IMR-90 (cell line): ENCODE measurements around the gene BHLHE23. TPM values are rescaled to one million over a fixed set of nuclear protein-coding genes. Genes with fewer than 3 reads are reported as not detected.

Experiments used
- ATAC-seq: fragments of 200-7000 bp; cut with Tn5 transposase; 2 replicates; pipeline ENCODE4 v1.9.1; 2020; ENCODE audit warnings: low read depth, mild to moderate bottlenecking, moderate library complexity
- BruUV-seq: library from RNA; stranded (reverse); fragments of 400-500 nt; replicated peaks from 2 replicates; lab custom pipeline; 2021; lab: Mats Ljungman, UMichigan
- CTCF ChIA-PET: fragments of 300-600 bp; formaldehyde crosslinking; extraction: SDS; loops from one replicate; lab custom pipeline; 2021; ENCODE audit warnings: antibody characterized with exemption; lab: Yijun Ruan, JAX
- POLR2A ChIA-PET: fragments of 300-600 bp; sonication (Branson Sonifier 250); formaldehyde crosslinking; loops from one replicate; lab custom pipeline; 2022; ENCODE audit warnings: antibody characterized with exemption; ENCODE audit not compliant: unreplicated experiment; lab: Charles Lee
- DNase-seq: peaks from one replicate; pipeline ENCODE4 v3.0.0; 2013
- H2AFZ ChIP-seq: replicated peaks from 2 replicates; pipeline ENCODE3; 2013; ENCODE audit warnings: low read length, mild to moderate bottlenecking; ENCODE audit not compliant: poor library complexity
- H2AK5ac ChIP-seq: 2 replicates; pipeline ENCODE4 v1.6.1; 2013; ENCODE audit warnings: low read depth, low read length, inconsistent platforms
- H2AK9ac ChIP-seq: replicated peaks from 2 replicates; pipeline ENCODE3; 2013; ENCODE audit warnings: mild to moderate bottlenecking, low read depth, low read length, moderate library complexity; ENCODE audit not compliant: poor library complexity
- H2BK120ac ChIP-seq: 2 replicates; pipeline ENCODE4 v1.6.1; 2013; ENCODE audit warnings: low read depth, low read length, inconsistent platforms
- H2BK15ac ChIP-seq: 3 replicates; pipeline ENCODE4 v1.6.1; 2013; ENCODE audit warnings: low read depth, low read length, inconsistent platforms
- H2BK20ac ChIP-seq: 2 replicates; pipeline ENCODE4 v1.6.1; 2013; ENCODE audit warnings: low read depth, mild to moderate bottlenecking, inconsistent platforms, low read length, moderate library complexity
- H2BK5ac ChIP-seq: 2 replicates; pipeline ENCODE4 v1.6.1; 2013; ENCODE audit warnings: mild to moderate bottlenecking, low read depth, low read length, inconsistent platforms; ENCODE audit not compliant: poor library complexity, severe bottlenecking
- H3K14ac ChIP-seq: replicated peaks from 2 replicates; pipeline ENCODE4 v1.6.1; 2013; ENCODE audit warnings: low read depth, low read length, inconsistent platforms
- H3K18ac ChIP-seq: 2 replicates; pipeline ENCODE4 v1.6.1; 2013; ENCODE audit warnings: low read depth, low read length, control low read depth
- H3K23ac ChIP-seq: 2 replicates; pipeline ENCODE4 v1.6.1; 2013; ENCODE audit warnings: low read depth, low read length, inconsistent platforms
- H3K27ac ChIP-seq: 2 replicates; pipeline ENCODE4 v1.5.1; 2013; ENCODE audit warnings: mild to moderate bottlenecking, control low read depth, low read length; ENCODE audit not compliant: insufficient read depth
- H3K27me3 ChIP-seq: 2 replicates; pipeline ENCODE4 v1.6.1; 2013; ENCODE audit warnings: low read length; ENCODE audit not compliant: control insufficient read depth, insufficient read depth
- H3K36me3 ChIP-seq: 2 replicates; pipeline ENCODE4 v1.6.1; 2013; ENCODE audit warnings: low read length, mixed read lengths; ENCODE audit not compliant: control insufficient read depth, insufficient read depth
- H3K4ac ChIP-seq: 2 replicates; pipeline ENCODE4 v1.6.1; 2013; ENCODE audit warnings: low read depth, low read length, inconsistent platforms
- H3K4me1 ChIP-seq: 2 replicates; pipeline ENCODE4 v1.6.1; 2013; ENCODE audit warnings: low read length, mixed read lengths; ENCODE audit not compliant: control insufficient read depth, insufficient read depth
- H3K4me2 ChIP-seq: 2 replicates; pipeline ENCODE4 v1.6.1; 2013; ENCODE audit warnings: low read depth, mild to moderate bottlenecking, control low read depth, low read length, moderate library complexity
- H3K4me3 ChIP-seq: 2 replicates; pipeline ENCODE4 v1.5.1; 2013; ENCODE audit warnings: low read depth, mild to moderate bottlenecking, control low read depth, low read length, moderate library complexity; ENCODE audit not compliant: insufficient read depth
- H3K56ac ChIP-seq: 2 replicates; pipeline ENCODE4 v1.6.1; 2013; ENCODE audit warnings: low read length, inconsistent platforms; ENCODE audit not compliant: insufficient read depth; ENCODE audit errors: extremely low read depth
- H3K79me1 ChIP-seq, 2 experiments: 2 replicates each; pipeline ENCODE4 v1.6.1; 2013; ENCODE audit warnings: low read length in 2 of 2, inconsistent platforms in 1 of 2, low read depth in 1 of 2
- H3K9ac ChIP-seq: 2 replicates; pipeline ENCODE4 v1.6.1; 2013; ENCODE audit warnings: low read depth, low read length, control low read depth
- H3K9me1 ChIP-seq: 2 replicates; pipeline ENCODE4 v1.6.1; 2013; ENCODE audit warnings: low read length, inconsistent platforms; ENCODE audit not compliant: insufficient read depth
- H3K9me3 ChIP-seq: 2 replicates; pipeline ENCODE4 v1.6.1; 2013; ENCODE audit warnings: low read length; ENCODE audit not compliant: control insufficient read depth, insufficient read depth
- H4K20me1 ChIP-seq: 2 replicates; pipeline ENCODE4 v1.6.1; 2013; ENCODE audit warnings: low read length, inconsistent platforms; ENCODE audit not compliant: insufficient read depth
- H4K5ac ChIP-seq: 2 replicates; pipeline ENCODE4 v1.6.1; 2013; ENCODE audit warnings: mild to moderate bottlenecking, low read depth, low read length, control low read depth
- H4K8ac ChIP-seq, 2 experiments: 2 replicates each; pipeline ENCODE4 v1.6.1; 2013; ENCODE audit warnings: low read depth in 2 of 2, low read length in 2 of 2, control low read depth in 1 of 2, inconsistent platforms in 1 of 2
- H4K91ac ChIP-seq: 2 replicates; pipeline ENCODE4 v1.6.1; 2013; ENCODE audit warnings: low read depth, low read length, inconsistent platforms; ENCODE audit not compliant: insufficient read depth
- CEBPB ChIP-seq: IDR thresholded peaks from 2 replicates; pipeline ENCODE4 v1.6.1; 2012; ENCODE audit warnings: low read depth, low read length, improper control_type of control experiment
- CHD1 ChIP-seq: IDR thresholded peaks from 2 replicates; pipeline ENCODE4 v1.6.1; 2012; ENCODE audit warnings: low read depth, low read length, improper control_type of control experiment
- CTCF ChIP-seq: conservative IDR thresholded peaks from 2 replicates; pipeline ENCODE4 v1.5.1; 2012; ENCODE audit warnings: mild to moderate bottlenecking, low read depth, low read length, improper control_type of control experiment
- FOS ChIP-seq: fragments of 150-350 bp; IDR thresholded peaks from 2 replicates; pipeline ENCODE4 v1.6.1; 2016; ENCODE audit warnings: low read depth, low read length
- MAFK ChIP-seq: IDR thresholded peaks from 2 replicates; pipeline ENCODE4 v1.6.1; 2012; ENCODE audit warnings: low read depth, low read length, improper control_type of control experiment
- MAZ ChIP-seq: IDR thresholded peaks from 2 replicates; pipeline ENCODE4 v1.6.1; 2012; ENCODE audit warnings: low read depth, mild to moderate bottlenecking, low read length, improper control_type of control experiment, moderate library complexity, borderline replicate concordance
- NFE2L2 ChIP-seq: fragments of 150-350 bp; IDR thresholded peaks from 2 replicates; pipeline ENCODE4 v1.6.1; 2016; ENCODE audit warnings: low read depth, mild to moderate bottlenecking, low read length
- POLR2A ChIP-seq: IDR thresholded peaks from 2 replicates; pipeline ENCODE4 v1.6.1; 2012; ENCODE audit warnings: mild to moderate bottlenecking, low read depth, low read length
- RFX5 ChIP-seq: IDR thresholded peaks from 2 replicates; pipeline ENCODE4 v1.8.0; 2012; ENCODE audit warnings: low read depth, mild to moderate bottlenecking, low read length, moderate library complexity
- USF2 ChIP-seq: fragments of 150-350 bp; IDR thresholded peaks from 2 replicates; pipeline ENCODE4 v1.6.1; 2017; ENCODE audit warnings: mild to moderate bottlenecking, antibody characterized with exemption, low read length, low read depth
- WGBS, 2 experiments: methylation state at CpG; one replicate each; pipeline versions ENCODE4 v1.1.5 to v1.1.7; 2013; ENCODE audit warnings: missing lambda C conversion rate in 2 of 2; ENCODE audit not compliant: insufficient read length in 1 of 2; ENCODE audit errors: extremely low coverage in 2 of 2; 5-methylcytosine and 5-hydroxymethylcytosine counted together
- dilution Hi-C: fragments of 300-500 bp; cut with HindIII; formaldehyde crosslinking; loops from one replicate; pipeline ENCODE4 v1.14.3; 2018; ENCODE audit warnings: low sequenced_read_pairs; ENCODE audit not compliant: unreplicated experiment
- in situ Hi-C: fragments of 300-500 bp; cut with MboI; formaldehyde crosslinking; loops from 3 replicates; pipeline ENCODE4 v1.14.3; 2019; ENCODE audit warnings: low sequenced_read_pairs, inconsistent platforms, mixed read lengths
- intact Hi-C: fragments of 100-400 bp; cut with micrococcal nuclease; formaldehyde crosslinking; loops from 2 replicates; pipeline ENCODE4 v1.10.0; 2022
- polyA plus RNA-seq, 3 experiments: library from polyadenylated mRNA; depleted of rRNA; stranded (reverse); fragments of >200 nt; gene quantifications; 2 replicates each; pipeline ENCODE4 v1.2.3, GENCODE V29; 2012; ENCODE audit warnings: low replicate concordance in 1 of 3
- total RNA-seq: library from RNA; depleted of rRNA; stranded (reverse); fragments of >200 nt; gene quantifications from 2 replicates; pipeline ENCODE4 v1.2.3, GENCODE V29; 2012

The BHLHE23 gene
- total and polyA plus RNA-seq, 2 of the 4 experiments (the other 2 are of a cell fraction), result not detected

- H2AFZ ChIP-seq, result no peak overlapping the region
- dilution Hi-C loops (no loop called here), intact Hi-C loops (no loop called here), in situ Hi-C loops (no loop called here)
- H3K79me1 ChIP-seq, result no peaks in the 10 kb centered on the region
- no peaks in the 10 kb centered on the region for H3K36me3 ChIP-seq
- ChIA-PET CTCF (no interaction called here), POLR2A (no interaction called here)
- no peak overlapping the region for H4K91ac ChIP-seq
- H3K9ac ChIP-seq, result no peak overlapping the region
- DNase-seq (no peak), ATAC-seq (no peak)
- no peak overlapping the region for H2BK15ac ChIP-seq
- no peaks in the 10 kb centered on the region for H3K9me1 ChIP-seq
- 94% methylated on average over 3 of the region's 27 CpGs; no CpG with 5 or more reads in 1 of the 2 experiments for WGBS, 2 experiments
- no peak overlapping the region for H4K5ac ChIP-seq
- no peak overlapping the region for H3K4me3 ChIP-seq
- H3K18ac ChIP-seq, result no peak overlapping the region
- no peaks in the 10 kb centered on the region for H3K4me1 ChIP-seq
- no peak overlapping the region for H2BK120ac ChIP-seq
- H3K4ac ChIP-seq, result no peak overlapping the region
- peaks cover 40% of the 10 kb centered on the region for H3K27me3 ChIP-seq
- no peaks in the 10 kb centered on the region for H4K20me1 ChIP-seq
- no TSS peak for BruUV-seq
- no peak overlapping the region for H3K14ac ChIP-seq
- no peak overlapping the region for H2BK20ac ChIP-seq
- H2AK9ac ChIP-seq, result no peak overlapping the region
- TF ChIP-seq CEBPB (no peak), POLR2A (no peak), CHD1 (no peak), MAZ (no peak), MAFK (no peak), FOS (no peak), USF2 (no peak), NFE2L2 (no peak), RFX5 (no peak), CTCF (no peak)
- H2AK5ac ChIP-seq, result no peak overlapping the region
- no peak overlapping the region for H3K23ac ChIP-seq
- no peaks in the 10 kb centered on the region for H3K9me3 ChIP-seq
- no peak overlapping the region for H3K56ac ChIP-seq
- no peak overlapping the region for H4K8ac ChIP-seq
- no peak overlapping the region for H2BK5ac ChIP-seq
- H3K27ac ChIP-seq, result no peak overlapping the region
- no peak overlapping the region for H3K4me2 ChIP-seq
Observed at GRCh38 chr20:62967628-62968351, 39.0 kb downstream of the BHLHE23 start.
